Activated CD8-positive, alpha-beta memory T cell treated with anti-CD3 and anti-CD28 coated beads for 36 hours (primary cell): ENCODE measurements around the gene CAMTA2. TPM values are rescaled to one million over a fixed set of nuclear protein-coding genes. Genes with fewer than 3 reads are reported as not detected.

Source experiments
- CTCF ChIA-PET: fragments of 350-600 bp; sonication (Branson Sonifier 250); formaldehyde crosslinking; loops from one replicate; lab custom pipeline; 2021; ENCODE audit warnings: antibody characterized with exemption; lab: Charles Lee
- POLR2A ChIA-PET: fragments of 350-600 bp; sonication (Branson Sonifier 250); formaldehyde crosslinking; loops from one replicate; lab custom pipeline; 2021; ENCODE audit warnings: antibody characterized with exemption; lab: Charles Lee
- total RNA-seq, 2 experiments: library from RNA; stranded (reverse); gene quantifications; one replicate each; pipeline ENCODE4 v1.2.3, GENCODE V29; 2021

Gene CAMTA2, protein sequence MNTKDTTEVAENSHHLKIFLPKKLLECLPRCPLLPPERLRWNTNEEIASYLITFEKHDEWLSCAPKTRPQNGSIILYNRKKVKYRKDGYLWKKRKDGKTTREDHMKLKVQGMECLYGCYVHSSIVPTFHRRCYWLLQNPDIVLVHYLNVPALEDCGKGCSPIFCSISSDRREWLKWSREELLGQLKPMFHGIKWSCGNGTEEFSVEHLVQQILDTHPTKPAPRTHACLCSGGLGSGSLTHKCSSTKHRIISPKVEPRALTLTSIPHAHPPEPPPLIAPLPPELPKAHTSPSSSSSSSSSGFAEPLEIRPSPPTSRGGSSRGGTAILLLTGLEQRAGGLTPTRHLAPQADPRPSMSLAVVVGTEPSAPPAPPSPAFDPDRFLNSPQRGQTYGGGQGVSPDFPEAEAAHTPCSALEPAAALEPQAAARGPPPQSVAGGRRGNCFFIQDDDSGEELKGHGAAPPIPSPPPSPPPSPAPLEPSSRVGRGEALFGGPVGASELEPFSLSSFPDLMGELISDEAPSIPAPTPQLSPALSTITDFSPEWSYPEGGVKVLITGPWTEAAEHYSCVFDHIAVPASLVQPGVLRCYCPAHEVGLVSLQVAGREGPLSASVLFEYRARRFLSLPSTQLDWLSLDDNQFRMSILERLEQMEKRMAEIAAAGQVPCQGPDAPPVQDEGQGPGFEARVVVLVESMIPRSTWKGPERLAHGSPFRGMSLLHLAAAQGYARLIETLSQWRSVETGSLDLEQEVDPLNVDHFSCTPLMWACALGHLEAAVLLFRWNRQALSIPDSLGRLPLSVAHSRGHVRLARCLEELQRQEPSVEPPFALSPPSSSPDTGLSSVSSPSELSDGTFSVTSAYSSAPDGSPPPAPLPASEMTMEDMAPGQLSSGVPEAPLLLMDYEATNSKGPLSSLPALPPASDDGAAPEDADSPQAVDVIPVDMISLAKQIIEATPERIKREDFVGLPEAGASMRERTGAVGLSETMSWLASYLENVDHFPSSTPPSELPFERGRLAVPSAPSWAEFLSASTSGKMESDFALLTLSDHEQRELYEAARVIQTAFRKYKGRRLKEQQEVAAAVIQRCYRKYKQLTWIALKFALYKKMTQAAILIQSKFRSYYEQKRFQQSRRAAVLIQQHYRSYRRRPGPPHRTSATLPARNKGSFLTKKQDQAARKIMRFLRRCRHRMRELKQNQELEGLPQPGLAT
- 100 to 1,000 TPM; 120 to 125 TPM for total RNA-seq

DNA sequence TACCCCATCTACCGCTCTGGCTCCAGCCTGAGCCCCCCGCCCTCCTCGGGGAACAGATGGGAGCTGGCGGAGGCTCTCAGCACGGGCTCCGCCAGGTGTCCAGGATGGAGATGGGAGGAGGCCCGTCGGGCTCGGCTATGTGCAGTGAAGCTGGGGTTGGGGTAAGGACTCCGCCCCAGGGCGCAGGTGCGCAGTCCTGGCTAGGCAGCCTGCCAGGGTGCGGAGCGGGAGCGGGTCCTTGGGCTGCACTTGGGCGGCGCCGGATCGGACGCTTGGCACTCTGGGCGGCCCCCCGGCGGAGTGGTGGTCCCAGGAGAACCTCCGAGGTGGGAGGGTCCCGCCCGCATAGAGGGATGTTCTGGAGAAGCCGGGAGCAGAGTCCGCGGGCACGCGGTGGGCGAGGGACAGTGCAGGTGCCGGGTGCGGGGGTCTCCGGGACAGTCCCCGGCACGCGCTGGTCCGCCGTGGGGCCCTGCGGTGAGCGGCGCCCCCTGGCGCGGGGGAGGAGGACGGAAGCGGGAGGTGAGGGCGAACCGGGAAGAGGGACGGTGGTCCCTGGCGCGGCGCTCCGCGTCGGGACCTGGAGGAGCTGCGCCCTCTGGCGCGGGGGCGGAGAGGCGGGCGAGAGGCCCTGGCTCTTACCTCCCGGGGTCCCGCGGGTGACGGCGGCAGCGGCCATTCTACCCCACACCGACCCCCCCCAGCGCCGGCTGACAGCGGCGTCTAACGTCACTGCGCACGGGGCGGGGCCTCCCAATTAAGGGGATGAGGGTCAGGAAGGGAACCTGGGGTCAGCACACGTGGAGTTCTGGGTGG, at the start of gene CAMTA2:
TSS of gene CAMTA2 (minus strand) at position 725 of the 816 bp plus-strand sequence. CDS start 1,453 bp downstream, outside the sequence.
- ChIA-PET POLR2A (interaction anchor here (0.6 to 1.8 kb wide), 8 partner anchors 10 to 40 kb away, joined by 3 to 7 read pairs (median 4); partner anchors contain the start of genes INCA1, KIF1C and SPAG7), CTCF (interaction anchor here (0.5 to 3.1 kb wide), 8 partner anchors 10 to 923 kb away, joined by 3 to 14 read pairs (median 4); partner anchors contain the start of genes INCA1, KIF1C and SPAG7)

DNA sequence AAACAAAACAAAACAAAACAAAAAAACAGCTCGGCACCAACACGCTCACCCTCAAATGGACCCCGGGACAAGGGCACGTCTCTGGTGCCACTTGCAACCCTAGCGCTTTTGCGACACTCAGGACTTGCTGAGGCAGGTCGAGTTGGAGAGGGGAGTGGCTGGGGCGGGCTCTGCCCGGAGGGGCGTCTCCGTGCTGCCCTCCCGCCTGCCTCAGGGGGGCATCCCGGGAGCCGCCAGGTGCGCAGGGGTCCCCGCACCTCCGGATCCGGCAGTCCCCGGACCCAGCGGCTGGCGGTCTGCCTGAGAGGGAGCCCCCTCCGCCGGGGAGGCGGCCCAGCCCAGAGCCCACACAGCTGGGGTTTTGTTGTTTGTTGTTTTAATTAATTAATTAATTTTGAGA, 47.8 kb upstream of the CAMTA2 start, which contains the start of gene SLC52A1:
TSS of gene SLC52A1 (minus strand) at position 112 of the 400 bp plus-strand sequence. CDS start 820 bp downstream, outside the sequence.
- POLR2A ChIA-PET = interaction anchor here (0.6 kb wide), 2 partner anchors 25 to 50 kb away, joined by 4 read pairs; no protein-coding TSS in a partner anchor
- CTCF ChIA-PET = interaction anchor here (0.7 kb wide), 1 partner anchor 27 kb away, joined by 3 read pairs; no protein-coding TSS in a partner anchor

DNA sequence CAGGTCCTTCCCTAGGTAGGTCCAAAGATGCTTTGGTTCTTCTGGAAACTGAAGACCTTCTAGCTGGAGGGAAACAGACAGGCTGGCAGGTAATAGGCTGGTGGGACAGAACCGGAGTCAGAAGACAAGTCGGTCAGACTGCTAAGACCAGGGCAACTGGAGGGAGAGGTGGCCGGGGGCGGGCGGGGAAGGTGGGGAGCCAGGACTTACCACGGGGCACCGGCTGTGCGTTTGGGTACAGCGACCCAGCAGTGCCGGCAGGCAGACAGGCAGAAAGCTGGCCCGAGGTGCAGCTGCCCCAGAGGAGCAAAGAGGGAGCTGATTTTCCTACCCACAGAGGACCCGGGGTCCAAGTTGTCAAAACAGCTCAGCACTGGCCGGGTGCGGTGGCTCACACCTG, 47.2 kb upstream of the CAMTA2 start:
- ChIA-PET POLR2A (interaction anchor here (0.6 kb wide), 1 partner anchor 255 kb away, joined by 3 read pairs; no protein-coding TSS in a partner anchor), CTCF (interaction anchor here (0.7 to 1.1 kb wide), 2 partner anchors 14 to 28 kb away, joined by 3 read pairs; no protein-coding TSS in a partner anchor)

DNA sequence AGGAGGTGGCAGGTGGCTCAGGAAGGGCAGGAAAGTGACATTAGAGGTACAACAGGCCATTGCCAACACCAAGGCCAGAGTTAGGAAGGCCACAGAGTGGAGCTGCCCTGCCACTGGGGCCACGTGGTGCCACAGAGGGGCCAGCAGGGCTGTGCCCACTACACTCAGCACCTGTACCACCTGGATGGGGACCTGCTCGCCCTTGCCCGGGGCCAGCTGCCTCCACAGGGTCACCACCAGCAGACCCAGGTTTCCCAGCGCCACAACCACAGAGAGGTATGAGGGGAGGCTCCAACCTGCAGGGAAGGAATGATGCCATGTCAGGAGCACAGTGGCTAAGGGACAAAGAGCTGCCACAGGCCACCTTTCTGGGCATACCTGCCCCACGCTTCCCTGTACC, 46.6 kb upstream of the CAMTA2 start:
- ChIA-PET CTCF (interaction anchor here (0.6 to 1.1 kb wide), 3 partner anchors 15 to 1412 kb away, joined by 3 to 4 read pairs (median 3); no protein-coding TSS in a partner anchor), POLR2A (interaction anchor here (0.6 kb wide), 1 partner anchor 17 kb away, joined by 6 read pairs; no protein-coding TSS in a partner anchor)

DNA sequence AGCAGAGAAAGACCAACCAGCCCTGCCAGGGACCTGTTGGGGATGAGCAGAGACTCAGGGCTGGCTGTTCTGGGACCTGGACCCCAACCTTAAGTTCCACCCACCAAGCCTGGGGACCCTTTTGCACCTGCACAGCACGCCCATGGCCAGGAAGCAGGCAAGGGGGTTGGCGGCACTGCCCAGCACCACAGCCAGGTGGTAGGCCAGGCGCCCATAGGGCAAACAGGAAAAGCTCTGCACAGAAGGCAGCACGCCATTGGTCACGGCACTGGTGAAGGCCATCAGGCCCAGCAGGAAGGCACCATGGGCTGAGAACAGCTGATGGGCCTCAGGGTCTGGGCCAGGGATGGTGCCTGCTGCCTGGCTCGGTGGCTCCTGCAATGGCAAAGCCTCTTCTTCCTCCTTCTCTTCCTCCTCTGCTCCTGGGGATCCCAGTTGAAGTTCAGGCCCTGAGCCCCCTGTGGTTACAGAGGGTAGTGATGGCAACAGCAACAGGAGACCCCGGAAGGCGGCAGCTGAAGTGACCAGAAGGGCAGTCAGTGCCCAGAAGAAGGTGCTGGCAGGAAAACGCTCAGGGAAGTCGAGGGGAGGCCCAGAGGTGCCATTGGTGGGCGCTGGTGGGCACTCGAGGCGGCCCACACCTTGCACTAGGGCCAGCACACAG, 46.0 kb upstream of the CAMTA2 start:
- POLR2A ChIA-PET = interaction anchor here (0.6 kb wide), 1 partner anchor 18 kb away, joined by 6 read pairs; no protein-coding TSS in a partner anchor
- CTCF ChIA-PET = interaction anchor here (0.6 to 1.1 kb wide), 4 partner anchors 16 to 1411 kb away, joined by 3 to 4 read pairs (median 4); no protein-coding TSS in a partner anchor

DNA sequence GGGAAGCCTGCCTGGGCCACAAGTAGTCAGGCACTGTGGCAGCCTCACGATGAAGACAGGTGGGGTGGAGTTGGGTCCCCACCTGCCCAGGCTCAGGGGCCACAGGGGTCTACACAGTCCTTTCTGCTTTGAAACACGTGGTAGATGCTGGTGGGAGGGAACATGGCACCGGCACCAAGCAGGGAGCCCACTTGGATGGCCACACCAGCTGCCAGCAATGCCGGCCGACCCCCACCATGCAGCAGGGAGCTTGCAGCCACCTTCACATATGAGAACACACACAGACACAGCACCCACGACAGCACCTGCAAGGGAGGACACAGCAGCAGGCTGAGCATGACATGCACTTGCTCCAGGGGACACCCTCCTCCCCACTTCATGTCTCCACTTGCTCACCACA, 45.4 kb upstream of the CAMTA2 start:
- CTCF ChIA-PET = interaction anchor here (1.0 kb wide), 1 partner anchor 30 kb away, joined by 4 read pairs; no protein-coding TSS in a partner anchor
- POLR2A ChIA-PET = no interaction called here

DNA sequence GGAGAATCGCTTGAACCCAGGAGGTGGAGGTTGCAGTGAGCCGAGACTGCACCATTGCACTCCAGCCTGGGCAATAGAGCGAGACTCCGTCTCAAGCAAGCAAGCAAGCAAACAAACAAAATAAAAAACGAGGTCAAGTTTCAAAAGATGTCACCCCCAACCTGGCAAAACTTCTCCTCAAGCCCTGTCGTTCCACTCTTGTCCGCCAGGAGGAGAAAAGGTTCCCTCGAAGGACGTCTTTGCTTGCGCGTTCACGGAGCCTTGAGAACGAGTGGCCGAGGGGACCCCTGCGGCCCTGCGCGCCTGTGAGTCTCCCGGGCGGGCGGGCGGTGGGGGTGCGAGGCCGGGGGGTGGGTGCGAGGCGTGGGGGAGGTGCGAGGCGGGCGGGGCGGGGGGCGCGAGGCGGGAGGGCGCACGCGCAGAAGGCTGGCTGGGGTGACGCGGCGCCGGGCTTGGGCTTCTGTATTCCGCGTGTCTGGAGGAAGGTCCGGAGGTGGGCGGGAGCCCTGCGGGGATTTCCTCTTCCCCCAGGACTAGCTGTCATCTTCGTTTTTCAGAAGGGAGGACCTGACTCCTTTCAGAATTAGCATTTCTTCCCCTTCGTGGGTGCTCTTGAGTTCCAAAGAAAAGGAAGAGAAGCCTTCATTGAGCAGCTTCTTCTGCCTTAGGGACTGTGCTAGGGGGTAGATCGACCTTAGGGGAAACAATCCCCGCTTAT, 44.0 kb upstream of the CAMTA2 start:
- ChIA-PET POLR2A (interaction anchor here (1.5 kb wide), 1 partner anchor 62 kb away, joined by 4 read pairs; no protein-coding TSS in a partner anchor), CTCF (interaction anchor here (0.6 to 3.3 kb wide), 4 partner anchors 18 to 84 kb away, joined by 3 to 42 read pairs (median 6); no protein-coding TSS in a partner anchor)

DNA sequence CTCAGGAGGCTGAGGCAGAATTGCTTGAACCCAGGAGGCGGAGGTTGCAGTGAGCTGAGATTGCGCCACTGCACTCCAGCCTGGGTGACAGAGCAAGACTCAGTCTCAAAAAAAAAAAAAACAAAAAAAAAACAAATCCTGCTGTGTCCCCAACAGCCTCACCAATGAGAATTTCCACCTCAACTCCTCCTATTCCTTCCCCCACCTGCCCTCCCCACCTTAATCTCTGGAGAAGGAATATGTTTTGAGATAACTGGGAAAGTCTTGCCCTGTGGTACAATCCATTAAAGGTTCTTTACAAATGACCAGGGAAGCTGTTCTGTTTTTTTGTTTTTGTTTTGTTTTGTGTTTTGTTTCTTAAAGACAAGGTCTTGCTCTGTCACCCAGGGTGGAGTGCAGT, 42.7 kb upstream of the CAMTA2 start:
- ChIA-PET POLR2A (interaction anchor here (1.5 kb wide), 1 partner anchor 61 kb away, joined by 4 read pairs; no protein-coding TSS in a partner anchor), CTCF (interaction anchor here (0.6 to 3.3 kb wide), 7 partner anchors 11 to 199 kb away, joined by 3 to 42 read pairs (median 5); no protein-coding TSS in a partner anchor)

DNA sequence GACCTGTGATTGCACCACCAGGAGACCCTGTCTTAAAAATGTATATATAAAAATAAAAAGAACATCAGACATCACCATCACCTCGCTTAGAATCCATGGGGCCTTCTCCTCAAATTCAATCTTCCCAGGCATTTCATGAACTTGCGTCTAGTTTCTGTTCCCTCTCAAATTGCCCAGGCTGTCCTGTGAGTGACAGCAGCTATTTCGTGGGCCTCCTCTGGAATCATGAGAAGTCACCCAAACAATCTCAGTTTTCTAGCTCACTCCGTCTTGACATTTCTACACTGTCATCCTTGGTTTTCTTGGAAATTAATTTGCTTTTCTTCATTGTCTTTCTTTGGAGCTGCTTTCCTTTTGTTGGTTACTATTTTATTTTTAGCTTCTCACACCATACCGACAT, 40.4 kb upstream of the CAMTA2 start:
- CTCF ChIA-PET = interaction anchor here (0.6 to 1.5 kb wide), 4 partner anchors 9 to 38 kb away, joined by 3 to 4 read pairs (median 3); no protein-coding TSS in a partner anchor
- POLR2A ChIA-PET = interaction anchor here (0.6 kb wide), 1 partner anchor 1170 kb away, joined by 4 read pairs; no protein-coding TSS in a partner anchor

DNA sequence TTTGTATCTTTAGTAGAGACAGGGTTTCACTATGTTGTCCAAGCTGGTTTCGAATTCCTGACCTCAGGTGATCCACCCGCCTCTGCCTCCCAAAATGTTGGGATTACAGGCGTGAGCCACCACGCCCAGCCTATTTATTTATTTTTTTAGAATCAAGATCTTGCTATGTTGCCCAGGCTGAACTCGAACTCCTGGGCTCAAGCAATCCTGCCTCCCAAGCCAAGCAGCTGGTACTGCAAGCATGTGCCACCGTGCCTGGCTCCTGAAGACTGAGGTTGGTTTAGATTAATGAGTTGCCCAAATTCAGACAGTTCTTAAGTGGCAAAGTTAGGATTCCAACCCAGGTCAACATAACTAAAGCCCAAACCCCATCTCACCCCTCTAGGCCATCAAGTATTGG, 39.8 kb upstream of the CAMTA2 start:
- ChIA-PET POLR2A (interaction anchor here (1.0 kb wide), 1 partner anchor 39 kb away, joined by 3 read pairs; no protein-coding TSS in a partner anchor), CTCF (interaction anchor here (1.5 kb wide), 1 partner anchor 8 kb away, joined by 4 read pairs; no protein-coding TSS in a partner anchor)

DNA sequence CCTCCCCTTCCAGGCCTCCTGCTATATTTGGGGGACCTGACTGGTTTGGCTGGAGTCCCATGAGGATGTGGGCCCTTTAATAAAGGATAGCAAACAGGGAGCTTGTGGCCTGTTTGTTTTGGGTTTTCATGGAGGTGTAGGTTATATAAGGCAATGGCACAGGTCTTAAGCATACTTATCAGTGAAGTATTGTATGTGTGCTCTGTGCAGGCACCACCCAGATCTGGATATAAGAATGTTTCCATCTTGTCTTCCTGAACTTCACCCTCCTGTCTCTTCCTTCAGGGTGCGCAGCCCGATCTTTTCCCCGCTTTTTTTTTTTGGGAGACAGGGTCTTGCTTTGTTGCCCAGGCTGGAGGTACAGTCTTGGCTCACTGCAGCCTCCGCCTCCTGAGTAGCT, 37.1 kb upstream of the CAMTA2 start:
- ChIA-PET CTCF (interaction anchor here (1.8 kb wide), 1 partner anchor 39 kb away, joined by 8 read pairs; no protein-coding TSS in a partner anchor), POLR2A (no interaction called here)

DNA sequence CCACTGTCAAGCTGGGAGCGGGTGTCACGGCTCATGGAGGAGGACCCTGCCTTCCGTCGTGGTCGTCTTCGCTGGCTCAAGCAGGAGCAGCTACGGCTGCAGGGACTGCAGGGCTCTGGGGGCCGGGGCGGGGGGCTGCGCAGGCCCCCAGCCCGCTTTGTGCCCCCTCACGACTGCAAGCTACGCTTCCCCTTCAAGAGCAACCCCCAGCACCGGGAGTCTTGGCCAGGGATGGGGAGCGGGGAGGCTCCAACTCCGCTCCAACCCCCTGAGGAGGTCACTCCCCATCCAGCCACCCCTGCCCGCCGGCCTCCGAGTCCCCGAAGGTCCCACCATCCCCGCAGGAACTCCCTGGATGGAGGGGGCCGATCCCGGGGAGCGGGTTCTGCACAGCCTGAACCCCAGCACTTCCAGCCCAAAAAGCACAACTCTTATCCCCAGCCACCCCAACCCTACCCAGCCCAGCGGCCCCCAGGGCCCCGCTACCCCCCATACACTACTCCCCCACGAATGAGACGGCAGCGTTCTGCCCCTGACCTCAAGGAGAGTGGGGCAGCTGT, 36.2 kb upstream of the CAMTA2 start:
- POLR2A ChIA-PET = no interaction called here
- CTCF ChIA-PET = interaction anchor here (1.8 kb wide), 1 partner anchor 39 kb away, joined by 8 read pairs; no protein-coding TSS in a partner anchor

DNA sequence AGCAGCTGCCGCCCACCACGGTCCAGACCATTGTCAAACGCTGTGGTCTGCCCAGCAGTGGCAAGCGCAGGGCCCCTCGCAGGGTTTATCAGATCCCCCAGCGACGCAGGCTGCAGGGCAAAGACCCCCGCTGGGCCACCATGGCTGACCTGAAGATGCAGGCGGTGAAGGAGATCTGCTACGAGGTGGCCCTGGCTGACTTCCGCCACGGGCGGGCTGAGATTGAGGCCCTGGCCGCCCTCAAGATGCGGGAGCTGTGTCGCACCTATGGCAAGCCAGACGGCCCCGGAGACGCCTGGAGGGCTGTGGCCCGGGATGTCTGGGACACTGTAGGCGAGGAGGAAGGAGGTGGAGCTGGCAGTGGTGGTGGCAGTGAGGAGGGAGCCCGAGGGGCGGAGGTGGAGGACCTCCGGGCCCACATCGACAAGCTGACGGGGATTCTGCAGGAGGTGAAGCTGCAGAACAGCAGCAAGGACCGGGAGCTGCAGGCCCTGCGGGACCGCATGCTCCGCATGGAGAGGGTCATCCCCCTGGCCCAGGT, 34.8 kb upstream of the CAMTA2 start:
- POLR2A ChIA-PET = no interaction called here
- CTCF ChIA-PET = interaction anchor here (0.9 to 1.2 kb wide), 2 partner anchors 15 to 55 kb away, joined by 3 read pairs; partner anchors contain the start of gene SPAG7

DNA sequence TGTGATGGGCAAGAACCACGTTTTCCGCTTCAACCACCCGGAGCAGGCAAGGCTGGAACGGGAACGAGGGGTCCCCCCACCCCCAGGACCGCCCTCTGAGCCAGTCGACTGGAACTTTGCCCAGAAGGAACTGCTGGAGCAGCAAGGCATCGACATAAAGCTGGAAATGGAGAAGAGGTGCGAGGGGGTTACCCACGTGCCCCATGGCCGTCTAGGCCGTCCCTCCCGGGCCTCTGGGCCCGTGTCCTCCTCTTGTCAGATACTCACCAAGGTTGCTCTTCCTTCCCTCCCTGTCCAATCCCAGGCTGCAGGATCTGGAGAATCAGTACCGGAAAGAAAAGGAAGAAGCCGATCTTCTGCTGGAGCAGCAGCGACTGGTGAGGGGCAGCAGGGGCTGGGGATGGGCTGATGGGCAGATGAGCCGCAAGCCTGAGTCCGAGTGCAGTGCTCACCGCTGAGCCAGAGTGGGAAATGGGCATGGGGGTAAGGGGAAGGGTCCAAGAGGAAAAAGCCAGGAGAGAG, 33.1 kb upstream of the CAMTA2 start:
- CTCF ChIA-PET = interaction anchor here (1.3 to 1.7 kb wide), 3 partner anchors 10 to 42 kb away, joined by 3 to 6 read pairs (median 4); no protein-coding TSS in a partner anchor

More for the DNA sequence above, 33.1 kb upstream of the CAMTA2 start:
- POLR2A ChIA-PET = no interaction called here
